HG03066 (cell line): ENCODE measurements around the gene JAKMIP2.
"Not testable (repeated sequence)": the region's sequence is repeated elsewhere in the genome, so short reads cannot be mapped to it uniquely, and the experiment has no call there.

Source experiments
- ATAC-seq: cut with Tn5 transposase; IDR thresholded peaks from one replicate; pipeline ENCODE4 v1.9.1; 2021; ENCODE audit warnings: low read depth; ENCODE audit not compliant: unreplicated experiment

The JAKMIP2 gene

DNA sequence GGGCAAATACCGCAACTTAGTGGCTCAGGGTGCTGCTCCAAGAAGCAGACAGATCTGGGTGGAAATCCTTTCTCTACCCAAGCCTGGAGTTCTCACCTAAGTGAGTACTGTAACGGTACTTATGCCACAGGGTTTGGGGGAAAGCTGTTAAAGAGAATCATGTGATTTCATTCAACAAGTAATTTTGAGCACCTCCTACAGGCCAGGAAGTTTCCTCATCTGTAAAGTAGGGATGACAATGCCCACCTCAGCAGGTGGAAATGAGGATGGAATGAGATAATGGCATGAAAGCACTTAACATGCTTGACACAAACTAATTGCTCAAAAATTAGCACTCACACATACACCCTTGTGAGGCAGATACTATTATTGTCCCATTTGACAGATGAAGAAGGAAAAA, 114.1 kb downstream of the JAKMIP2 start:
- ATAC-seq = no peak

GRCh38 chr5:147667363-147667762, 115.2 kb downstream of the JAKMIP2 start:
- no peak for ATAC-seq

DNA sequence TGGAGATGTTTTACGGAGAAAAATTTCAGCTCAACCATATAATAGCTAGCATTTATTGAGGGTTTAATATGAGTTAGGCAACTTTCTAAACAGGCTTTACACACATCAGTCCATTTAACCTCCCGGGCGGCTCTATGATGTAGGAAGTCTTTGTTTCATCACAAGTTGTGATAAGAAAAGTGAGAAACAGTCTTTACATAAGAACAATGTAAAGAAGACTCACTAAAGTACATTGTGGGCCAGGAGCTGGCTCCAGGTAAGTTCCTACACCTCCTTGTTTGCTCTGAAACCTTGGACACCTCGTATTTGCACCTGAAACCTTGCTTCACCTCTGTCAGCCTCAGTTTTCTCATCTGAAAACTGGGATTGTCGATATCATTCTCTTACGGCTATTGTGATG, 116.1 kb downstream of the JAKMIP2 start:
- ATAC-seq = no peak

DNA sequence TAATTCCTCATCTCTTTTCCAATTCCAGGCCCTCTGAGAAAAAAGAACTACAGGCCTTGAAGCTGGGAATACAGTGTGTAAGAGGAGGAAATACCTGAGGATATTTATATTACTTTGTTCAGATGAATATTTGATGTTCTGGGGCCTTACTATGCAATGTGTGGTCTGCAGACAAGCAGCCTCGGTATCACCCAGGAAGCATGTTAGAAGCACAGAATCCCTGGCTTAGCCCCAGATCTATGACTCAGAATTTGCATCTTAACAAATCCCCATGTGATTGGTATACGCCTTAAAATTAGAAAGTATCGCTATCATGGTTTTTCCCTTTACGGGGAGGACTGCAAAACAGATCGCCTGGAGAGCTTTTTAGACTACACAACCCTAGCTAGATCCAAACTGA, 121.0 kb downstream of the JAKMIP2 start:
- no peak for ATAC-seq

DNA sequence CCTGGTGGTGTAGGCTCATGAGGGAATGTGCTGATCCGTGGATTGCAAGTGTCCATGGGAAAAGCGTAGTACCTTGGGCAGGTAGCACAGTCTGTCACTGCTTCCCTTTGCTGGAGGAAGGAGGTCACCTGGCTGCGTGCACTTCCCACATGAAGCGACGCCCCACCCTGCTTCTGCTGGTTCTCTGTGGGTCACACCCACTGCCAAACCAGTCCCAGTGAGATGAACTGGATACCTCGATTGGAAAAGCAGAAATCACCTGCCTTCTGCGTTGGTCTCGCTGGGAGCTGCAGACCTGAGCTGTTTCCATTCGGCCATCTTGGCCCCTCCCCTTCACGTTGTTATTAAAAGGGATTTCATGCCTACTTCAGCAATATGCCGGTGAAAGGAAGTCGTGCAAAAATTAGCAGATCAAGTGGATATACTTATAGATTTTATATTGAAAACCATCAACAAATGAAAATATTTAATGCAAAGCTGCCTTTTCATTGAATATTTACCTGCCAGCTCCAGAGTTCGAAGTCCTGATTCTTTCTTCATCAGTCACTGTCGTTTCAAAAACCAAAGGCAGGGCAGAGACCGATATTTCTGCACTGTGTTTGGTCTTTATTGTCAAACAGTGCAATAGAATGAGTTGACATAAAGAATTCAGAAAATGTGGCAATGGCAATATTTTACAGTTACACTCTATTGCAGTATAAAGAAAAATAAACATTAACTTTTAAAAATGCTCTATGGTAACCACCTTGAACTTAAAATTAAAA, 123.2 kb downstream of the JAKMIP2 start:
- no peak for ATAC-seq

GRCh38 chr5:147658293-147658932, 124.1 kb downstream of the JAKMIP2 start:
- no peak for ATAC-seq

DNA sequence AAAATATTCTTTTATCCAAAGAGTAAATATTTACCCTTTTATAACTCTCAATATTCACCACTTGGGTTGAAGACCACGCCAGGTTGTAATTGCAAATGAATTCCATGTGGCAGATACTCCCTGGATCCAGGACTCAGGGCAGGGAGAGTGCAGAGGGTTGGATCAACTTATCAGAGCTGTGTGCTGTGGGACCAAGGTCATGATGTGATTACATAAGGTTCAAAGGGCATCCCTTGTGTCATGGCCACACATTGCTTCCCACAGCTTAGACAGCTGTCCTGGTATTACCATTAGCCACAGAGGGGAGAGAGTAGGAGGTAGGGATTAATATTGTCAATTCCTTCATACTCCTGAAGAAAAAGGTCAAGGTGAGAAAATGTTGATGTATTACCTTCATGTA, 133.9 kb downstream of the JAKMIP2 start:
- no peak for ATAC-seq

DNA sequence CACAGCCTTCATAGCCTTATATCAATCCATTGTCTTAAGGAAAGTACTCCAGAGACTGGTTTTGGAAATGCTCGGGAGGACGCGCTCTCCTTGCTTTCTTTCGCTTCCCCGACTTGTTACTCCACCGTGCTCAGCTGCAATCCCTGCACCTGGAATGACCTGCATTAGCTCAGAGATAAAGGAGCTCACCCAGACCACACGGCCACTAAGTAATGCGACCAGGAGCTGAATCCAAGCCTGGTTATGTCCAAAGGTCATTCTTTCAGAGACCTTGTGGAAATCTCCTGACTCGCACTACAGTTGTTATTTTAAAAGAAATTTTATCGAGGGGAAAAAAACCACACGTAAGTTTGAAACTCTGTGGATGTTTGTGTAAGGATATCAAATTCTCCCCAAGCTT, 137.3 kb downstream of the JAKMIP2 start:
- no peak for ATAC-seq

DNA sequence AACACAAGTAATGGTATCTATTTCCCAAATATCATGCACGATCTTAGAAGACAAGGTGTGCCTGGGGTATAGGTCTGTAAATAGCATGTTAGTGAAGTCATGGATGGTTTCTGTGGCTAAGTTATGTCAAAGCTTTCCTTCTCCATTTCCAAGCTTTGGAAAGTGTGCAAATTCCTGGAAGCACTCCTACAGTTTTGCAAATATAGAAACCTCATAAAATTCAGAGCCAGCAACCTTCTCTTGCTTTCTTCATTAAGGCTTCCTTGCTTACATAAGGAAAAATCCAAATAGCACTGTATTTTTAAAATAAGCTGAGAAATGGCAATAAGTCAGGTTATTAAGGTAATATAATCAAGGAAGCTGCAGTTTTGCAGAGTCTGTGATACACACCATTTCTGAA, 138.1 kb downstream of the JAKMIP2 start:
- no peak for ATAC-seq

- no peak for ATAC-seq
Observed at GRCh38 chr5:147643142-147643541, 139.4 kb downstream of the JAKMIP2 start.

DNA sequence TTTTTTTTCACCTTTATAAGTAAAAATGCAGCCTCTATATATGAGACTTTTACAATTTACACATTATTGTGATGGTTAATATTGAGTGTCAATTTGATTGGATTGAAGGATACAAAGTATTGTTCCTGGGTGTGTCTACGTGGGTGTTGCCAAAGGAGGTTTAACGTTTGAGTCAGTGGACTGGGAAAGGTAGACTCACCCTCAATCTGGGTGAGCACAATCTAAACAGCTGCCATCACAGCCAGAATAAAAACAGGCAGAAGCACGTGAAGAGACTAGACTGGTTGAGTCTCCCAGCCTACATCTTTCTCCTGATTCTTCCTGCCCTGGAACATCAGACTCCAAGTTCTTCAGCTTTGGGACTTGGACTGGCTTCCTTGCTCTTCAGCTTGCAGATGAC, 139.9 kb downstream of the JAKMIP2 start:
- ATAC-seq = no peak

GRCh38 chr5:147639321-147639720, 143.2 kb downstream of the JAKMIP2 start:
- no peak for ATAC-seq

GRCh38 chr5:147636729-147636984, 145.9 kb downstream of the JAKMIP2 start:
- no peak for ATAC-seq

DNA sequence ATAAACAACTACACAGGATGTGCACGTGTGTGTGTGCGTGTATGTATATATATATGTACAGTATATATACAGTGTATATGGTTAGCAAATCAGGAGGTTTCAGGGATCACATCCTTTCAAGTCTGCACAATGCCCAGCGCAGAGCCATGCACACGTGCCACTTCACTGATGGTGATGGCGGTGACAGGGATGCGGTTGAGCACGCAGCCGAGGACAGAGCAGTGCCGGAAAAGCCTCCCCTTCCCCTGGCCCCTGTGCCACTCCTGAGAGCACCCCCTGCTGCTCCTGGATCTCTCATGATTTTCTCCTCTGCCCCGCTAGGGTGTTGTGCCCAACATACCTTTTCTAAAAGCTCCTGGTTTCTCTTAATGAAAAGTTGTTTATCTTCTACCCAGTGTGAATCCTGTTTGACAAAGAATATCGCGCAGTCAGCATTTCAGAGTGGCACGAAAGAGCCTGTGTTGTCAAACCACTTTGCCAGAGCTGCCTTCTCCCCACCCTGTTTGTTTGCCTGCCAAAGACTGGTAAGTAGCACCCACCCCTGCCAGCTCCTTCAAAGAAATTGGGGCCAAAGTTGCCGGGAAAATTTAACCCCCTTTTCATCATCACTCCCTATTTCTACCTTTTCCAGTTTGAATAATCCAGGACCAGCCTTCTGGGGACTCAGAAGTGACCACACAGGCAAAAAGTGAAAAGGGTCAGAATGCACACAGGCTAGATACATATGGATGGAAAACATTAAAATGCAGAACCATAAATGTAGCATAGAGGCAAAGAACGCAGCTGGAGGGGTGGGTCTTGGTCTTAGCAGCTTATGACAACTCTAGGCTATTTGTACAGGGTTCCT, 146.4 kb downstream of the JAKMIP2 start:
- ATAC-seq = no peak

- not testable (repeated sequence) for ATAC-seq
Observed at GRCh38 chr5:147635439-147635838, 147.1 kb downstream of the JAKMIP2 start.

DNA sequence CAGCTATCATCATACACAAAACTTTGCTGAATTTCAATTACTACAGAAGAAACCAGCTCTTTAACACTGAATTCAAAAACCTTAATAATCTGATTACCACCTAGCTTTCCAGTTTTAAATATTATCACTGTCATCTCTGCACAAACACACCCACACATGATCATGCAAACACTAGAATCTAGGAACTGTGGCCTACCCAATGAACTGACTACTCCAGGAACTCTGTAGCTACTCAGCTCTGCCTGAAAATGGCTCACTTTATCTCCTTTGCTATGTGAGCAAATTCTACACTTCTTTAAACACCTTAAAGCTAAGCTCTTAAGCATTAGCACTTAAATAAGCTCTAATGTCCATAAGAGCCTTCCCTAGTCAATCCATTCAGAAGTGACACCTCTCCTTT, 149.4 kb downstream of the JAKMIP2 start:
- ATAC-seq = no peak

GRCh38 chr5:147631428-147632003, 151.0 kb downstream of the JAKMIP2 start:
- ATAC-seq = no peak

DNA sequence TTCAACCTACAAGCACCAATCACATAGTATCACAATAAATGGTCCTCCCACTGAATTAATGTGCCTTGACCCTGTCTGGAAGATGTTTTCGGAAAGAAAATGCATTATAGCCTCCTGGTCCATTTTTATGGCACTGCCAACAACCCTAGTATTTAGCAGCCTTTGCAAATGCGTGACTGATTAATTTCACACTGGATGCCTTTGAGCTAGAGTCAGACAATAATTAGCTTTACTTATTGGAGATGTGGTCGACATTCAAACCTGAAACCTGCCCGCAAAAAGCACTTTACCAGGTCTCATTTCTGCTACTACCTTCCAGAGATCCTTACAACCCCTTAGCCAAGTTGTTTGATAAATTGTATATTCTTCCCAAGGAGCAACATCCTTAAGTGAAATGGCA, 153.3 kb downstream of the JAKMIP2 start:
- no peak for ATAC-seq

- no peak for ATAC-seq
Observed at GRCh38 chr5:147628058-147628895, 154.3 kb downstream of the JAKMIP2 start.

DNA sequence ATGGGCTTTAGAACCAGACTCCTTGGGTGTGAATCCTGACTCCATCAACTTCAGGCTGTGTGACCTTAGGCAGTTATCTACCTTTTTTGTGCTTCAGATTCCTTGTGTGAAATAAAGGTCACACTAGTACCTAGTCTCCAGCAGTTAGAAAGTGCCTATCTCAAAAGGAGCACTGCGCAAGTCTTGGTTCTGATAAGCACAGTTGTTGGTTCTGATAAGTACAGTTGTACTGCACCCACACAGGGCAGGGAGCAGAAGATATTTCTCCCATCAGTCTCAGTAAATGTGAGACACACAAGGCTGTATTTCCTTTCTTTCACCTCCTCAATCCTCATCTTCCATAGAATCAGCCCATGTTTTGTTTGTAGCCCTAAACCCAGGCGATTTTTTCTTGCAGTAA, 156.1 kb downstream of the JAKMIP2 start:
- no peak for ATAC-seq
